Gastrocnemius medialis (tissue), 4 donors: Measurements from ENCODE around the gene POLR3K. TPM values are rescaled to one million over a fixed set of nuclear protein-coding genes. Genes with fewer than 3 reads are reported as not detected.

Source experiments
- ATAC-seq, 2 donors: fragments of 150-250 bp; one replicate each; pipeline ENCODE4 v1.9.1; 2016
- DNase-seq, 2 donors: peaks; one replicate each; pipeline ENCODE4 v3.0.0-alpha.2; 2019
- H3K27ac ChIP-seq, 4 donors: fragments of 200-600 bp; sonication (generic); 1 replicate in 1 of 4; 2 replicates in 3 of 4; pipeline ENCODE4 v1.5.1; 2016 to 2018; ENCODE audit warnings: mild to moderate bottlenecking in 2 of 4, moderate library complexity in 1 of 4
- H3K27me3 ChIP-seq, 3 donors: fragments of 200-600 bp; sonication (generic) in 2 of 3; 1 replicate in 1 of 3; 2 replicates in 2 of 3; pipeline versions ENCODE4 v1.5.1 to v1.6.0; 2016 to 2019; ENCODE audit warnings: mild to moderate bottlenecking in 1 of 3, moderate library complexity in 1 of 3
- H3K36me3 ChIP-seq, 2 donors: fragments of 200-600 bp; sonication (generic) in 1 of 2; one replicate each; pipeline ENCODE4 v1.5.1; 2017 to 2018
- H3K4me1 ChIP-seq, 2 donors: fragments of 200-600 bp; sonication (generic) in 1 of 2; one replicate each; pipeline ENCODE4 v1.5.1; 2016 to 2017; ENCODE audit warnings: mild to moderate bottlenecking in 2 of 2
- H3K4me3 ChIP-seq, 4 donors: fragments of 200-600 bp; sonication (generic) in 3 of 4; 1 replicate in 1 of 4; 2 replicates in 3 of 4; pipeline ENCODE4 v1.5.1; 2016 to 2019; ENCODE audit warnings: mild to moderate bottlenecking in 2 of 4
- H3K9me3 ChIP-seq, 3 donors: fragments of 200-600 bp; sonication (generic) in 2 of 3; 1 replicate in 1 of 3; 2 replicates in 2 of 3; pipeline ENCODE4 v1.5.1; 2016 to 2019
- CTCF ChIP-seq, 5 experiments: fragments of 450-650 bp in 3 of 5; fragments of 200-600 bp in 2 of 5; sonication (generic) in 2 of 5; IDR thresholded peaks in 4 of 5; conservative IDR thresholded peaks in 1 of 5; 1 replicate in 4 of 5; 2 replicates in 1 of 5; pipeline ENCODE4 v1.5.1; 2016 to 2019; ENCODE audit warnings: antibody characterized with exemption in 5 of 5, mild to moderate bottlenecking in 3 of 5, moderate library complexity in 3 of 5
- POLR2A ChIP-seq, 2 donors: fragments of 450-650 bp; IDR thresholded peaks; one replicate each; pipeline ENCODE4 v1.6.1; 2017; ENCODE audit warnings: antibody characterized with exemption in 2 of 2, mild to moderate bottlenecking in 2 of 2, moderate library complexity in 2 of 2
- in situ Hi-C, 4 donors: fragments of 200-750 bp; cut with MboI; loops; one replicate each; pipeline versions ENCODE4 v1.15.0 to v1.8.0; 2017; ENCODE audit warnings: low sequenced_read_pairs in 4 of 4
- intact Hi-C: fragments of 100-400 bp; cut with DNase I; formaldehyde crosslinking; loops from one replicate; pipeline ENCODE4 v1.15.1; 2023; ENCODE audit warnings: low total_unique reads
- total RNA-seq, 4 donors: library from RNA; depleted of rRNA; stranded (reverse); fragments of >200 nt; gene quantifications; one replicate each; pipeline versions ENCODE4 v1.1.0 to v1.2.3, GENCODE V29; 2016

POLR3K gene
- total RNA-seq, 4 donors from 2014 or later = 2.2 to 3.7 (median 2.9) TPM

- no peak overlapping the region for H3K27ac ChIP-seq
- no peak overlapping the region for H3K4me3 ChIP-seq
- intact Hi-C loops = no loop called here
- no peaks in the 10 kb centered on the region for H3K9me3 ChIP-seq
- TF ChIP-seq POLR2A (IDR thresholded peaks at IDR 0.05) = no peak
- no peak for TF ChIP-seq CTCF (IDR thresholded peaks at IDR 0.05 in 4 of 5, conservative IDR thresholded peaks at IDR 0.05 in 1 of 5)
- in situ Hi-C loops = no loop called here
- no peaks in the 10 kb centered on the region for H3K27me3 ChIP-seq
- peaks cover 0 to 88% of the 10 kb centered on the region in 2 donors for H3K36me3 ChIP-seq
- ATAC-seq (no peak), DNase-seq (no peak)
- peaks cover 0 to 11% of the 10 kb centered on the region in 2 donors for H3K4me1 ChIP-seq
Measured at GRCh38 chr16:60166-60565, 6.8 kb upstream of the POLR3K start.

- H3K27me3 ChIP-seq = no peaks in the 10 kb centered on the region
- H3K4me1 ChIP-seq = peaks cover under 1 to 10% of the 10 kb centered on the region in 2 donors
- no peak overlapping the region for H3K4me3 ChIP-seq
- no peak for DNase-seq
- H3K36me3 ChIP-seq = peaks cover 0 to 89% of the 10 kb centered on the region in 2 donors
- no peak overlapping the region for H3K27ac ChIP-seq
- TF ChIP-seq POLR2A (IDR thresholded peaks at IDR 0.05) = no peak
- TF ChIP-seq CTCF (IDR thresholded peaks at IDR 0.05 in 4 of 5, conservative IDR thresholded peaks at IDR 0.05 in 1 of 5) = no peak
- in situ Hi-C loops = no loop called here
- intact Hi-C loops = no loop called here
- ATAC-seq = no peak
- H3K9me3 ChIP-seq = no peaks in the 10 kb centered on the region
Measured at GRCh38 chr16:59440-60059, 6.1 kb upstream of the POLR3K start.

GRCh38 chr16:58491-59439 is 5.4 kb upstream of the POLR3K start:
- Histone ChIP-seq H3K4me1 (peaks cover 6 to 10% of the 10 kb centered on the region in 2 donors), H3K27ac (peak overlapping the region in 1 of 4 donors; percentile 10), H3K9me3 (no peaks in the 10 kb centered on the region), H3K36me3 (peaks cover 0 to 83% of the 10 kb centered on the region in 2 donors), H3K27me3 (no peaks in the 10 kb centered on the region), H3K4me3 (no peak overlapping the region)
- intact Hi-C loops = no loop called here
- TF ChIP-seq POLR2A (IDR thresholded peaks at IDR 0.05) (no peak), CTCF (IDR thresholded peaks at IDR 0.05 in 4 of 5, conservative IDR thresholded peaks at IDR 0.05 in 1 of 5) (no peak)
- DNase-seq = no peak
- in situ Hi-C loops = no loop called here
- no peak for ATAC-seq

DNA sequence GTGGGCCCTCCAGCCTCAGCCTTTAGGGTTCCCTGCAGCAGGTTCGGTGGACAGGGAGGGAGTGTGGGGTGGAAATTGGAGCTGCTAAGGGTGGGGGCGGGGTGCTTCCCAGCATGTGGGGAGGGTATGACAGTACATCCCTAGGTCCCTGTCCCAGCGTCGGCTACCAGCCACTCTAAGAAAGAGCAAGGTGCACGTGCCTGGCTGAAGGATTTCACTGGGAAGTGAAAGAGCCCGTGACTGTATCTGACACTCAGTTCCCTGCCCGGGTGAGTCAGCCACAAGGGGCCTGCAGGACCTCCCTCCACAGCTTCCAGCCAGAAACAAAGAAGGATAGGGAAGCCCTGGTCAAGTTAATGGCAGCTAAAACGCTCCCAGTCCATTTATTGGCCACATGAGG is 4.3 kb upstream of the POLR3K start:
- no peak overlapping the region for H3K4me3 ChIP-seq
- ATAC-seq (no peak), DNase-seq (no peak)
- peak overlapping the region in 1 of 4 donors; percentile 34 for H3K27ac ChIP-seq
- H3K36me3 ChIP-seq = peaks cover 0 to 74% of the 10 kb centered on the region in 2 donors
- TF ChIP-seq POLR2A (IDR thresholded peaks at IDR 0.05) (no peak), CTCF (IDR thresholded peaks at IDR 0.05 in 4 of 5, conservative IDR thresholded peaks at IDR 0.05 in 1 of 5) (no peak)
- no peaks in the 10 kb centered on the region for H3K9me3 ChIP-seq
- H3K27me3 ChIP-seq = no peaks in the 10 kb centered on the region
- in situ Hi-C loops (no loop called here), intact Hi-C loops (no loop called here)
- H3K4me1 ChIP-seq = peaks cover 8 to 13% of the 10 kb centered on the region in 2 donors
